Vagina (tissue), 2 donors: ENCODE data around the gene ZDHHC16.

Source experiments
- CTCF ChIP-seq, 3 experiments: fragments of 450-650 bp in 2 of 3; fragments of 200-600 bp in 1 of 3; sonication (generic) in 1 of 3; IDR thresholded peaks; one replicate each; pipeline ENCODE4 v1.5.1; 2017 to 2019; ENCODE audit warnings: antibody characterized with exemption in 3 of 3, mild to moderate bottlenecking in 2 of 3, moderate library complexity in 2 of 3
- POLR2A ChIP-seq, 2 donors: fragments of 450-650 bp; IDR thresholded peaks; one replicate each; pipeline ENCODE4 v1.6.1; 2017; ENCODE audit warnings: antibody characterized with exemption in 2 of 2, mild to moderate bottlenecking in 2 of 2, moderate library complexity in 2 of 2

- TF ChIP-seq POLR2A (IDR thresholded peaks at IDR 0.05): no peak
- no peak for TF ChIP-seq CTCF (IDR thresholded peaks at IDR 0.05)
Observed at GRCh38 chr10:97500297-97500575, 54.3 kb downstream of the ZDHHC16 start.
